Effector memory CD8-positive, alpha-beta T cell (primary cell): Measurements from ENCODE around the gene CD93.

Experiments
- ATAC-seq: fragments of 150-1000 bp; cut with Tn5 transposase; replicated peaks from 2 replicates; pipeline ENCODE4 v1.10.0; 2021; ENCODE audit warnings: mild to moderate bottlenecking, moderate library complexity
- DNase-seq, 3 experiments: peaks; one replicate each; pipeline ENCODE4 v3.0.0; 2021
- H3K27ac Mint-ChIP-seq, 2 donors: one replicate each; pipeline ENCODE4 v1.8.0; 2022; ENCODE audit warnings: mild to moderate bottlenecking in 2 of 2, mixed read lengths in 2 of 2, moderate library complexity in 2 of 2
- H3K27me3 Mint-ChIP-seq, 2 donors: one replicate each; pipeline ENCODE4 v1.8.0; 2022; ENCODE audit warnings: mixed read lengths in 2 of 2
- H3K36me3 Mint-ChIP-seq: one replicate; pipeline ENCODE4 v1.8.0; 2022; ENCODE audit warnings: mild to moderate bottlenecking, moderate library complexity, mixed read lengths; ENCODE audit not compliant: insufficient read depth
- H3K4me1 Mint-ChIP-seq, 2 donors: one replicate each; pipeline ENCODE4 v1.8.0; 2022; ENCODE audit warnings: low read depth in 2 of 2, mixed read lengths in 2 of 2
- H3K4me3 Mint-ChIP-seq, 2 donors: one replicate each; pipeline ENCODE4 v1.8.0; 2022; ENCODE audit warnings: mild to moderate bottlenecking in 2 of 2, mixed read lengths in 2 of 2, moderate library complexity in 2 of 2
- H3K9me3 Mint-ChIP-seq, 2 donors: one replicate each; pipeline ENCODE4 v1.8.0; 2022; ENCODE audit warnings: mixed read lengths in 2 of 2

CD93 gene

GRCh38 chr20:23090147-23090546, 4.0 kb upstream of the CD93 start:
- Mint-ChIP-seq H3K9me3 (no peaks in the 10 kb centered on the region), H3K4me3 (no peak overlapping the region), H3K27ac (no peak overlapping the region), H3K36me3 (peaks cover 6% of the 10 kb centered on the region), H3K27me3 (peaks cover 16 to 40% of the 10 kb centered on the region in 2 donors), H3K4me1 (peaks cover 5 to 6% of the 10 kb centered on the region in 2 donors)
- ATAC-seq, result no peak
- no peak for DNase-seq

DNA sequence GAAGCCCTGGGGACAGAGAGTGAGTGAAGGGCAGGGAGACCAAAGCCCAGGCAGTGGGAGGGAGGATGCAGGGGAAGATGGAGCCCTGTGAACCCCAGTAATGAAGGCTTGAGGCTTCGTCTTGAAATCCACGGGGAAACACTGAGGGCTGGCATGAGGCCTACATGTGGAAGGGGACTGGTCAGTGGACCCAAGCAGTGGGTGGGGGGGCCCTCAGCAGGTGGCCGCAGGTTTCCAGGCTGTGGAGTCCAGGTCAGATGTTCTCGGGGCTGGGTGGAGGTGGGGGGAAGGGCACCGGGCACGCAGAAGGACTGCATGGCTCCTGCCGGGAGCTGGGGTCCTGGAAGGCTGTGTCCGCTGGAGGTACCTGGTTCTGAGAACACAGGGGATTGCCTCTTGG, 2.7 kb upstream of the CD93 start:
- peak overlapping the region in 1 of 2 donors; percentile 75 for H3K27ac Mint-ChIP-seq

DNA sequence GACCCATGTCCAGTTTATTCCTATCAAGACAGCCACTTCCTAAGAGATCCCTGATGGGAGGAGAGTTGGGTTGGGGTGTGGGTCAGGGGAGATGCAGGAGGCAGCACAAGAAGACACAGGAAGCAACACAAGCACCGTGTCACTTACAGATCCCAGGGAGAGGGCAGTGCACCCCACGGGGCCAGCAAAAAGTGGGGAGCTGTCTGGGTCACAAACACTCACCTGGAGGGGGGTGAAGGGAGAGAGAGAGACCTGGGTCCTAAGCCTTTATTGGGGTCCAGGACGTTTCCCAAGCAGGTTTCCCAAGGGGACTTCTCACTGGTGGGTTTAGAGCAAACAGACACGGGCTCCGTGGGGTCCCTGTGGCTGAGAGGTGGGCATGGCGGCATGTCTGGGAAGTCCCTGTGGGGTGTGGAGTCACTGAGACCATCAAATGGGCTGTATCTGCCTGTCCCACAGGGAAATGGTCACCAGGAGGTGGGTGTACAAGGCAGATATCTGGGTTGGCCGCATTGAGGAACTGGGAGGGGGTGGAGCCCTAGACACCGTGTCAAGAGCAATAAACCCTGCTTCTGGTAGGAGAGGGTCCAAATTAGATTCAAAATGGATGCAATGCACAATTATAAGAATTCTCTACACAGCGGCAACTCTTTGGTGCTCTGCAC, 1.6 kb upstream of the CD93 start:
- Mint-ChIP-seq H3K4me1 (peaks cover 5 to 12% of the 10 kb centered on the region in 2 donors), H3K4me3 (no peak overlapping the region), H3K9me3 (no peaks in the 10 kb centered on the region), H3K27me3 (peaks cover 4 to 21% of the 10 kb centered on the region in 2 donors), H3K27ac (peak overlapping the region in 1 of 2 donors; percentile 79), H3K36me3 (peaks cover 9% of the 10 kb centered on the region)
- DNase-seq (no peak), ATAC-seq (no peak)

More for the DNA sequence above, 2.7 kb upstream of the CD93 start:
- Mint-ChIP-seq H3K4me1 (peaks cover 5 to 10% of the 10 kb centered on the region in 2 donors), H3K4me3 (no peak overlapping the region), H3K27me3 (peaks cover 4 to 27% of the 10 kb centered on the region in 2 donors), H3K9me3 (no peaks in the 10 kb centered on the region), H3K36me3 (peaks cover 9% of the 10 kb centered on the region)
- ATAC-seq, result no peak
- DNase-seq, result no peak

DNA sequence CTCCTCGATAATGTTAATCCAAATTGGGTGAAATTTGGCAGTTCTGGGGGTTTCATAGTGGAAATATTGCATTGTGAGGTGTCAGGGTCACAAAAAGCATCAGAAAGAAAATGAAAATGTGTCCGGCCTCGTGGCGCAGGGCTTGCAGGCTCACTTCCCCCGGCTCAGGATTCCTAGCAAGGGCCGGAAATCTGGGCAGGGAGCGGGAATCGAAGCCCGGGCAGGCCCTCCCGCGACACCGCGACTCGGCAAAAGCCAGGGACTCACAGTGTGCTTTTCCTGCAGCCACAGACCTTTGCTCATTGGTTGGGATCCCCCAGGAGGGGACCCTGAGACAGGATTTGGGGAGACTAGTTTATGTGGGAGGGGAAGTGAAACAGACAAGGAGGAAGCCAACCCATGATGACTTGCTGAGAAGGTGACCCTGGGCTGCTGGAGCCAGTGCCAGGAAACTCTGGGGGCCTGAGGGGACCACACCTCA, 847 bp upstream of the CD93 start:
- peak overlapping the region in 1 of 2 donors; percentile 79 for H3K27ac Mint-ChIP-seq
- peaks cover 4 to 21% of the 10 kb centered on the region in 2 donors for H3K27me3 Mint-ChIP-seq
- peaks cover 5 to 12% of the 10 kb centered on the region in 2 donors for H3K4me1 Mint-ChIP-seq
- no peaks in the 10 kb centered on the region for H3K9me3 Mint-ChIP-seq
- no peak for DNase-seq
- no peak for ATAC-seq
- peaks cover 9% of the 10 kb centered on the region for H3K36me3 Mint-ChIP-seq
- H3K4me3 Mint-ChIP-seq, result peak overlapping the region in 1 of 2 donors; percentile 73

GRCh38 chr20:23085436-23086055, 578 bp downstream of the CD93 start:
- Mint-ChIP-seq H3K36me3 (peaks cover 9% of the 10 kb centered on the region), H3K4me3 (peak overlapping the region in 1 of 2 donors; percentile 73), H3K27ac (peak overlapping the region; percentile 74 to 79), H3K9me3 (no peaks in the 10 kb centered on the region), H3K27me3 (peaks cover 4 to 21% of the 10 kb centered on the region in 2 donors), H3K4me1 (peaks cover 5 to 12% of the 10 kb centered on the region in 2 donors)
- DNase-seq (no peak), ATAC-seq (peak; percentile 29)

GRCh38 chr20:23084845-23085365, 1.2 kb downstream of the CD93 start:
- Mint-ChIP-seq H3K27me3 (peaks cover 4 to 21% of the 10 kb centered on the region in 2 donors), H3K36me3 (peaks cover 9% of the 10 kb centered on the region), H3K27ac (peak overlapping the region in 1 of 2 donors; percentile 59), H3K4me3 (peak overlapping the region in 1 of 2 donors; percentile 67), H3K9me3 (no peaks in the 10 kb centered on the region), H3K4me1 (peaks cover 5 to 12% of the 10 kb centered on the region in 2 donors)
- ATAC-seq, result no peak
- DNase-seq, result no peak

- H3K27me3 Mint-ChIP-seq, result peaks cover 4 to 21% of the 10 kb centered on the region in 2 donors
- H3K9me3 Mint-ChIP-seq, result no peaks in the 10 kb centered on the region
- peak overlapping the region in 1 of 2 donors; percentile 59 for H3K27ac Mint-ChIP-seq
- peak overlapping the region; percentile 22 to 67 for H3K4me3 Mint-ChIP-seq
- ATAC-seq, result no peak
- no peak for DNase-seq
- H3K36me3 Mint-ChIP-seq, result peaks cover 9% of the 10 kb centered on the region
- peaks cover 5 to 12% of the 10 kb centered on the region in 2 donors for H3K4me1 Mint-ChIP-seq
Measured at GRCh38 chr20:23084282-23084844, 1.8 kb downstream of the CD93 start.

DNA sequence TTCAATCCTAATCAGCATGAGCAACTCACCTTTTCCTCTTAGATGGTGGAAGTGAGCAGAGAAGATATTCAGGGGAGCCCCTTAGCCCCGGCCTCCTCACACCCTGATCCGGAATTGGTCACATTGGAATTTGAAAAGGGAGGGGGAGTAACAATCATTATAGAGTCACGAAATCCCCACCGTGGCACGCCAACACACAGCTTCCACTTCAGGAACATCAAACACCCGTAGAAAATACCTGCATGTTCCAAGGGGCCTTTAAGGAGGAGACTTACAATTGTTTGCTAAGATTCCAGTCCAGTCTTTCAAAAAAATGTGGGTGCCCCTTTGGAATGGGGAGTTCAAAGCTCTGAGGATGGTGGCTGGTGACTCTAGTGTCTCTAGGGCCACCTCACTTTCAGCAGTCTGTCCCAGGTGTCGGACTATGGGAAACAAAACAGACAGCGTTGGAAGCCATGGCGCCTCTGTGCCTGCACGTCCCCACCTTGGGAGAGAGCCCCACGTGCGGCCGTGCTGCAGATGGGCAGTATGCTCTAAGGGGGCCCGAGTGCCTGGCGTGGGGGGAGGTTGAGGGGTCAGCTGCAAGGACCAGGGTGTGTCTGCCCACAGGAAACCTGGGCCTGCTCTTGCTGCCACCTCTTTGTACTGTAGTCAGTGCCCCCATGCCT, 2.4 kb downstream of the CD93 start:
- no peaks in the 10 kb centered on the region for H3K9me3 Mint-ChIP-seq
- peak overlapping the region in 1 of 2 donors; percentile 59 for H3K27ac Mint-ChIP-seq
- H3K36me3 Mint-ChIP-seq, result peaks cover 9% of the 10 kb centered on the region
- DNase-seq, result no peak
- no peak for ATAC-seq
- H3K27me3 Mint-ChIP-seq, result peaks cover 4 to 18% of the 10 kb centered on the region in 2 donors
- H3K4me3 Mint-ChIP-seq, result peak overlapping the region; percentile 7 to 67
- H3K4me1 Mint-ChIP-seq, result peaks cover 5 to 12% of the 10 kb centered on the region in 2 donors

- peaks cover 9% of the 10 kb centered on the region for H3K36me3 Mint-ChIP-seq
- peaks cover 4 to 12% of the 10 kb centered on the region in 2 donors for H3K27me3 Mint-ChIP-seq
- peak overlapping the region; percentile 7 to 42 for H3K4me3 Mint-ChIP-seq
- H3K4me1 Mint-ChIP-seq, result peaks cover 5 to 12% of the 10 kb centered on the region in 2 donors
- H3K27ac Mint-ChIP-seq, result peak overlapping the region in 1 of 2 donors; percentile 1
- H3K9me3 Mint-ChIP-seq, result no peaks in the 10 kb centered on the region
- DNase-seq, result no peak
- ATAC-seq, result no peak
Measured at GRCh38 chr20:23082846-23083552, 3.1 kb downstream of the CD93 start.

DNA sequence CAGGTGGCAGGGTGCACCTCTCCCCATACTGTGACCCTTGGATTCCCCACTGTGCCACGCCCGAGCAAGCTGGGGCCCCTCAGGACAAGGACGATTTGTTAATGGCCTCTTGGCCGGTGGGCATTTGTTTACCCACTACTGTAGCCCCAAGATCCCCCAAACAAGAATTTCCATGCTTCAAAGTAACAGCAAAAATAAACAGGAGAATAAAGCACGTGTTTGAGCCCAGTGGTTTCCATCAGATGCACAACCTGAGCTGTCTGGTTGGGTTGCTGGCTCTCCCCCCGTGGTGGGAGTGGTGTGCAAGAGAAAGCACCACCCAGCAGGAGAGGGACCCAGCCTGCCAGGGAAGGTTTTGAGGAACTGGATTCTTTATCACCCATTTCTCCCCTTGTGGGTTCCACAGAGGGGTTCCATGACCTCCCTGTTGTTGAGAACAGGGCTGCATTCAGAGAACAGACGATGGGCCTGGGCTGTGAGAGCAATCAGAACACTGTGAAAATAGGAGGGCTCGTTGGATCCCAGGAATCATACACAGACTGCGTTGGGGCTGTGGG, 4.8 kb downstream of the CD93 start:
- no peaks in the 10 kb centered on the region for H3K9me3 Mint-ChIP-seq
- H3K27me3 Mint-ChIP-seq, result no peaks in the 10 kb centered on the region
- no peak for ATAC-seq
- H3K4me3 Mint-ChIP-seq, result no peak overlapping the region
- no peak for DNase-seq
- H3K27ac Mint-ChIP-seq, result no peak overlapping the region
- peaks cover 6% of the 10 kb centered on the region for H3K36me3 Mint-ChIP-seq
- peaks cover 2 to 8% of the 10 kb centered on the region in 2 donors for H3K4me1 Mint-ChIP-seq

- H3K27me3 Mint-ChIP-seq, result no peaks in the 10 kb centered on the region
- no peak for ATAC-seq
- DNase-seq, result no peak
- H3K4me1 Mint-ChIP-seq, result peaks cover 0 to 6% of the 10 kb centered on the region in 2 donors
- H3K4me3 Mint-ChIP-seq, result no peak overlapping the region
- peaks cover 3% of the 10 kb centered on the region for H3K36me3 Mint-ChIP-seq
- no peak overlapping the region for H3K27ac Mint-ChIP-seq
- H3K9me3 Mint-ChIP-seq, result no peaks in the 10 kb centered on the region
Measured at GRCh38 chr20:23080521-23080920, 5.6 kb downstream of the CD93 start.

- DNase-seq (no peak), ATAC-seq (no peak)
- Mint-ChIP-seq H3K27me3 (no peaks in the 10 kb centered on the region), H3K4me3 (no peak overlapping the region), H3K36me3 (peaks cover 3% of the 10 kb centered on the region), H3K4me1 (peaks cover 0 to 6% of the 10 kb centered on the region in 2 donors), H3K27ac (no peak overlapping the region), H3K9me3 (no peaks in the 10 kb centered on the region)
Measured at GRCh38 chr20:23079926-23080325, 6.2 kb downstream of the CD93 start.
